ENCODE measurements around the gene ZNF536. TPM values are rescaled to one million over a fixed set of nuclear protein-coding genes. Genes with fewer than 3 reads are reported as not detected.

ZNF536 gene
- total RNA-seq, 4 donors from 2014 or later = 1.00 to 7.1 (median 1.8) TPM

GRCh38 chr19:30335306-30335886 lies 36.8 kb upstream of the ZNF536 start:
- TF ChIP-seq POLR2AphosphoS5 (IDR thresholded peaks at IDR 0.05) = no peak
- no peak for TF ChIP-seq EP300 (IDR thresholded peaks at IDR 0.05; ENCODE audit: low read depth)
- TF ChIP-seq POLR2A (IDR thresholded peaks at IDR 0.05) = no peak
- no peak for TF ChIP-seq CTCF (IDR thresholded peaks at IDR 0.05)
- DNase-seq = no peak
- Histone ChIP-seq H3K9me3 (no peaks in the 10 kb centered on the region), H3K27me3 (no peaks in the 10 kb centered on the region), H3K27ac (no peak overlapping the region), H3K4me3 (no peak overlapping the region), H3K36me3 (no peaks in the 10 kb centered on the region), H3K4me1 (peaks cover 0 to 5% (median 0%) of the 10 kb centered on the region in 4 donors)
- WGBS, 2 donors (ENCODE audit: low coverage in 1 of 2) = 81 to 100% methylated on average over 1 to 14 of the region's 14 CpGs
- intact Hi-C loops (cut with DNase I; ENCODE audit: low total_unique reads) (loop anchor here (10.0 kb wide), 1 partner anchor 1661 kb away; no protein-coding TSS in a partner anchor), in situ Hi-C loops (cut with MboI; ENCODE audit: low pct_ligation_motif_present in 1 of 4, low pct_unique_long_range_greater_than_20kb in 1 of 4, low sequenced_read_pairs in 3 of 4) (no loop called here)

GRCh38 chr19:30336290-30336689 lies 35.9 kb upstream of the ZNF536 start:
- Histone ChIP-seq H3K4me3 (no peak overlapping the region), H3K9me3 (no peaks in the 10 kb centered on the region), H3K36me3 (no peaks in the 10 kb centered on the region), H3K27ac (no peak overlapping the region), H3K27me3 (no peaks in the 10 kb centered on the region), H3K4me1 (peaks cover 0 to 8% (median 0%) of the 10 kb centered on the region in 4 donors)
- WGBS, 2 donors (ENCODE audit: low coverage in 1 of 2) = 65 to 87% methylated on average over 6 of the region's 6 CpGs
- TF ChIP-seq CTCF (IDR thresholded peaks at IDR 0.05) (no peak), POLR2A (IDR thresholded peaks at IDR 0.05) (no peak), POLR2AphosphoS5 (IDR thresholded peaks at IDR 0.05) (no peak), EP300 (IDR thresholded peaks at IDR 0.05; ENCODE audit: low read depth) (no peak)
- DNase-seq = no peak
- in situ Hi-C loops (cut with MboI; ENCODE audit: low pct_ligation_motif_present in 1 of 4, low pct_unique_long_range_greater_than_20kb in 1 of 4, low sequenced_read_pairs in 3 of 4) = no loop called here
- intact Hi-C loops (cut with DNase I; ENCODE audit: low total_unique reads) = loop anchor here (10.0 kb wide), 1 partner anchor 1661 kb away; no protein-coding TSS in a partner anchor

GRCh38 chr19:30338041-30338456 lies 34.1 kb upstream of the ZNF536 start:
- Histone ChIP-seq H3K4me3 (no peak overlapping the region), H3K36me3 (no peaks in the 10 kb centered on the region), H3K4me1 (peaks cover 0 to 8% (median 0%) of the 10 kb centered on the region in 4 donors), H3K27ac (no peak overlapping the region), H3K27me3 (no peaks in the 10 kb centered on the region), H3K9me3 (no peaks in the 10 kb centered on the region)
- in situ Hi-C loops (cut with MboI; ENCODE audit: low pct_ligation_motif_present in 1 of 4, low pct_unique_long_range_greater_than_20kb in 1 of 4, low sequenced_read_pairs in 3 of 4) = no loop called here
- no peak for TF ChIP-seq CTCF (IDR thresholded peaks at IDR 0.05)
- no peak for TF ChIP-seq POLR2A (IDR thresholded peaks at IDR 0.05)
- no peak for TF ChIP-seq POLR2AphosphoS5 (IDR thresholded peaks at IDR 0.05)
- TF ChIP-seq EP300 (IDR thresholded peaks at IDR 0.05; ENCODE audit: low read depth) = no peak
- intact Hi-C loops (cut with DNase I; ENCODE audit: low total_unique reads) = loop anchor here (10.0 kb wide), 1 partner anchor 1663 kb away; no protein-coding TSS in a partner anchor
- DNase-seq = no peak
- WGBS, 2 donors (ENCODE audit: low coverage in 1 of 2) = 91 to 92% methylated on average over 3 of the region's 3 CpGs

- intact Hi-C loops (cut with DNase I; ENCODE audit: low total_unique reads) (loop anchor here (10.0 kb wide), 1 partner anchor 1664 kb away; no protein-coding TSS in a partner anchor), in situ Hi-C loops (cut with MboI; ENCODE audit: low pct_ligation_motif_present in 1 of 4, low pct_unique_long_range_greater_than_20kb in 1 of 4, low sequenced_read_pairs in 3 of 4) (no loop called here)
- H3K4me3 ChIP-seq = no peak overlapping the region
- H3K27me3 ChIP-seq = no peaks in the 10 kb centered on the region
- 74% methylated on average over 12 of the region's 12 CpGs; no CpG with 5 or more reads in 1 of the 2 donors for WGBS, 2 donors (ENCODE audit: low coverage in 1 of 2)
- no peak for TF ChIP-seq POLR2AphosphoS5 (IDR thresholded peaks at IDR 0.05)
- no peak for TF ChIP-seq CTCF (IDR thresholded peaks at IDR 0.05)
- no peak for TF ChIP-seq EP300 (IDR thresholded peaks at IDR 0.05; ENCODE audit: low read depth)
- no peak for TF ChIP-seq POLR2A (IDR thresholded peaks at IDR 0.05)
- no peak for DNase-seq
- peaks cover 0 to 8% (median 0%) of the 10 kb centered on the region in 4 donors for H3K4me1 ChIP-seq
- H3K27ac ChIP-seq = no peak overlapping the region
- H3K9me3 ChIP-seq = no peaks in the 10 kb centered on the region
- H3K36me3 ChIP-seq = no peaks in the 10 kb centered on the region
Measured at GRCh38 chr19:30338878-30339623, 33.1 kb upstream of the ZNF536 start.
